Urinary bladder (tissue), 4 donors: Measurements from ENCODE around the gene OR2V2. TPM values are rescaled to one million over a fixed set of nuclear protein-coding genes. Genes with fewer than 3 reads are reported as not detected.
"Not testable (repeated sequence)": the region's sequence is repeated elsewhere in the genome, so short reads cannot be mapped to it uniquely, and the experiment has no call there.

Experiments used
- DNase-seq: peaks from one replicate; pipeline ENCODE4 v3.0.0-alpha.2; 2015; ENCODE audit errors: extremely low spot score
- H3K27ac ChIP-seq: one replicate; pipeline ENCODE4 v1.5.1; 2013; ENCODE audit warnings: low read depth, mild to moderate bottlenecking, moderate library complexity
- H3K36me3 ChIP-seq: one replicate; pipeline ENCODE4 v1.6.1; 2013; ENCODE audit warnings: mild to moderate bottlenecking, moderate library complexity; ENCODE audit not compliant: insufficient read depth
- H3K4me1 ChIP-seq: one replicate; pipeline ENCODE4 v1.6.1; 2013; ENCODE audit warnings: mild to moderate bottlenecking, moderate library complexity; ENCODE audit not compliant: insufficient read depth
- H3K4me3 ChIP-seq: one replicate; pipeline ENCODE4 v1.5.1; 2013; ENCODE audit warnings: low read depth, low read length
- WGBS: extraction: QIAGEN DNeasy Blood & Tissue Kit; methylation state at CpG from one replicate; pipeline ENCODE4 v1.1.7; 2013; 5-methylcytosine and 5-hydroxymethylcytosine counted together
- polyA plus RNA-seq: library from polyadenylated mRNA; stranded (reverse); fragments of 200-250 nt; gene quantifications from one replicate; pipeline ENCODE4 v1.2.3, GENCODE V29; 2013
- total RNA-seq: library from RNA; depleted of rRNA; stranded (reverse); fragments of >200 nt; gene quantifications from one replicate; pipeline ENCODE4 v1.2.3, GENCODE V29; 2014
- donor health status: healthy with polysubstance abuse.
- donor health status: healthy.

The OR2V2 gene
- total and polyA plus RNA-seq, 2 donors = not detected

GRCh38 chr5:181163487-181164075 lies 16.2 kb downstream of the OR2V2 start:
- WGBS = 30% methylated on average over 16 of the region's 16 CpGs
- no peaks in the 10 kb centered on the region for H3K36me3 ChIP-seq
- no peak for DNase-seq

GRCh38 chr5:181164076-181164952 lies 16.9 kb downstream of the OR2V2 start:
- WGBS = 13% methylated on average over 50 of the region's 52 CpGs

More at GRCh38 chr5:181163487-181164075, 16.2 kb downstream of the OR2V2 start:
- no peaks in the 10 kb centered on the region for H3K4me1 ChIP-seq
- H3K4me3 ChIP-seq = no peak overlapping the region
- H3K27ac ChIP-seq = no peak overlapping the region

GRCh38 chr5:181166812-181167733 lies 19.7 kb downstream of the OR2V2 start:
- Histone ChIP-seq H3K27ac (no peak overlapping the region), H3K4me3 (no peak overlapping the region), H3K4me1 (no peaks in the 10 kb centered on the region), H3K36me3 (no peaks in the 10 kb centered on the region)
- 63% methylated on average over 6 of the region's 6 CpGs for WGBS
- DNase-seq = no peak

More at GRCh38 chr5:181164076-181164952, 16.9 kb downstream of the OR2V2 start:
- Histone ChIP-seq H3K27ac (no peak overlapping the region), H3K36me3 (no peaks in the 10 kb centered on the region), H3K4me1 (no peaks in the 10 kb centered on the region), H3K4me3 (no peak overlapping the region)
- no peak for DNase-seq

GRCh38 chr5:181167814-181168488 lies 20.6 kb downstream of the OR2V2 start:
- H3K4me1 ChIP-seq = no peaks in the 10 kb centered on the region
- DNase-seq = no peak
- 14% methylated on average over 11 of the region's 11 CpGs for WGBS
- H3K4me3 ChIP-seq = no peak overlapping the region
- no peak overlapping the region for H3K27ac ChIP-seq
- no peaks in the 10 kb centered on the region for H3K36me3 ChIP-seq

- Histone ChIP-seq H3K4me3 (no peak overlapping the region), H3K27ac (no peak overlapping the region), H3K36me3 (no peaks in the 10 kb centered on the region), H3K4me1 (no peaks in the 10 kb centered on the region)
- no peak for DNase-seq
- WGBS = 27% methylated on average over 14 of the region's 14 CpGs
Observed at GRCh38 chr5:181168595-181169118, 21.3 kb downstream of the OR2V2 start.

GRCh38 chr5:181169459-181170236 lies 22.3 kb downstream of the OR2V2 start:
- not testable (repeated sequence) for H3K36me3 ChIP-seq, DNase-seq, H3K4me3 ChIP-seq, H3K27ac ChIP-seq, H3K4me1 ChIP-seq
- WGBS = 4% methylated on average over 50 of the region's 50 CpGs

- Histone ChIP-seq H3K4me1 (no peaks in the 10 kb centered on the region), H3K4me3 (no peak overlapping the region), H3K27ac (no peak overlapping the region), H3K36me3 (no peaks in the 10 kb centered on the region)
- WGBS = 11% methylated on average over 33 of the region's 33 CpGs
- DNase-seq = no peak
Observed at GRCh38 chr5:181170237-181170825, 22.9 kb downstream of the OR2V2 start.

GRCh38 chr5:181170996-181171395 lies 23.6 kb downstream of the OR2V2 start:
- Histone ChIP-seq H3K36me3 (no peaks in the 10 kb centered on the region), H3K27ac (no peak overlapping the region), H3K4me1 (no peaks in the 10 kb centered on the region), H3K4me3 (no peak overlapping the region)
- WGBS = 34% methylated on average over 6 of the region's 6 CpGs
- no peak for DNase-seq

- H3K27ac ChIP-seq = no peak overlapping the region
- H3K4me1 ChIP-seq = no peaks in the 10 kb centered on the region
- H3K4me3 ChIP-seq = no peak overlapping the region
- 35% methylated on average over 3 of the region's 3 CpGs for WGBS
- H3K36me3 ChIP-seq = no peaks in the 10 kb centered on the region
- no peak for DNase-seq
Observed at GRCh38 chr5:181171782-181172181, 24.4 kb downstream of the OR2V2 start.

GRCh38 chr5:181173027-181173419 lies 25.6 kb downstream of the OR2V2 start:
- WGBS = 14% methylated on average over 11 of the region's 11 CpGs
- H3K4me3 ChIP-seq = no peak overlapping the region
- no peak overlapping the region for H3K27ac ChIP-seq
- no peaks in the 10 kb centered on the region for H3K4me1 ChIP-seq
- H3K36me3 ChIP-seq = no peaks in the 10 kb centered on the region
- no peak for DNase-seq

GRCh38 chr5:181173420-181174342 lies 26.3 kb downstream of the OR2V2 start:
- Histone ChIP-seq H3K4me1 (no peaks in the 10 kb centered on the region), H3K27ac (no peak overlapping the region), H3K4me3 (no peak overlapping the region), H3K36me3 (no peaks in the 10 kb centered on the region)
- WGBS = 3% methylated on average over 50 of the region's 50 CpGs
- DNase-seq = no peak
